Measurements from ENCODE around the gene MARK2.

The MARK2 gene

GRCh38 chr11:63876616-63877015, 37.7 kb downstream of the MARK2 start:
- FAIRE-seq (no peak), DNase-seq (ENCODE audit: insufficient read length) (no peak)
- TF ChIP-seq TAF1 (IDR thresholded peaks at IDR 0.05; ENCODE audit: borderline replicate concordance, low read depth, low read length) (no peak), POLR2A (IDR thresholded peaks at IDR 0.05; ENCODE audit: low read depth, low read length) (no peak), POLR2AphosphoS5 (IDR thresholded peaks at IDR 0.05; ENCODE audit: low read depth, low read length) (no peak)

- DNase-seq (ENCODE audit: insufficient read length): no peak
- no peak for TF ChIP-seq POLR2A (IDR thresholded peaks at IDR 0.05; ENCODE audit: low read depth, low read length)
- no peak for TF ChIP-seq TAF1 (IDR thresholded peaks at IDR 0.05; ENCODE audit: borderline replicate concordance, low read depth, low read length)
- no peak for TF ChIP-seq POLR2AphosphoS5 (IDR thresholded peaks at IDR 0.05; ENCODE audit: low read depth, low read length)
- FAIRE-seq: no peak
Measured at GRCh38 chr11:63877658-63878241, 38.8 kb downstream of the MARK2 start.

- FAIRE-seq: no peak
- no peak for DNase-seq (ENCODE audit: insufficient read length)
- TF ChIP-seq TAF1 (IDR thresholded peaks at IDR 0.05; ENCODE audit: borderline replicate concordance, low read depth, low read length) (no peak), POLR2AphosphoS5 (IDR thresholded peaks at IDR 0.05; ENCODE audit: low read depth, low read length) (no peak), POLR2A (IDR thresholded peaks at IDR 0.05; ENCODE audit: low read depth, low read length) (no peak)
Measured at GRCh38 chr11:63879598-63880402, 40.9 kb downstream of the MARK2 start.

GRCh38 chr11:63880403-63880790, 41.5 kb downstream of the MARK2 start:
- no peak for TF ChIP-seq TAF1 (IDR thresholded peaks at IDR 0.05; ENCODE audit: borderline replicate concordance, low read depth, low read length)
- TF ChIP-seq POLR2A (IDR thresholded peaks at IDR 0.05; ENCODE audit: low read depth, low read length): no peak
- no peak for TF ChIP-seq POLR2AphosphoS5 (IDR thresholded peaks at IDR 0.05; ENCODE audit: low read depth, low read length)
- DNase-seq (ENCODE audit: insufficient read length): no peak
- FAIRE-seq: no peak

- FAIRE-seq (no peak), DNase-seq (ENCODE audit: insufficient read length) (no peak)
- TF ChIP-seq POLR2A (IDR thresholded peaks at IDR 0.05; ENCODE audit: low read depth, low read length) (no peak), TAF1 (IDR thresholded peaks at IDR 0.05; ENCODE audit: borderline replicate concordance, low read depth, low read length) (no peak), POLR2AphosphoS5 (IDR thresholded peaks at IDR 0.05; ENCODE audit: low read depth, low read length) (no peak)
Measured at GRCh38 chr11:63882555-63883242, 43.8 kb downstream of the MARK2 start.

- DNase-seq (ENCODE audit: insufficient read length) (no peak), FAIRE-seq (peak; percentile 33)
- no peak for TF ChIP-seq TAF1 (IDR thresholded peaks at IDR 0.05; ENCODE audit: borderline replicate concordance, low read depth, low read length)
- TF ChIP-seq POLR2A (IDR thresholded peaks at IDR 0.05; ENCODE audit: low read depth, low read length): no peak
- no peak for TF ChIP-seq POLR2AphosphoS5 (IDR thresholded peaks at IDR 0.05; ENCODE audit: low read depth, low read length)
Measured at GRCh38 chr11:63883791-63884190, 44.9 kb downstream of the MARK2 start.

GRCh38 chr11:63884196-63884932, 45.5 kb downstream of the MARK2 start:
- TF ChIP-seq TAF1 (IDR thresholded peaks at IDR 0.05; ENCODE audit: borderline replicate concordance, low read depth, low read length) (no peak), POLR2A (IDR thresholded peaks at IDR 0.05; ENCODE audit: low read depth, low read length) (no peak), POLR2AphosphoS5 (IDR thresholded peaks at IDR 0.05; ENCODE audit: low read depth, low read length) (no peak)
- FAIRE-seq: no peak
- no peak for DNase-seq (ENCODE audit: insufficient read length)

GRCh38 chr11:63887386-63887999, 48.6 kb downstream of the MARK2 start:
- peak; percentile 5 for FAIRE-seq
- DNase-seq (ENCODE audit: insufficient read length): no peak
- no peak for TF ChIP-seq TAF1 (IDR thresholded peaks at IDR 0.05; ENCODE audit: borderline replicate concordance, low read depth, low read length)
- no peak for TF ChIP-seq POLR2A (IDR thresholded peaks at IDR 0.05; ENCODE audit: low read depth, low read length)

- peak; percentile 91 for FAIRE-seq
- DNase-seq (ENCODE audit: insufficient read length): peak; percentile 80
- TF ChIP-seq TAF1 (IDR thresholded peaks at IDR 0.05; ENCODE audit: borderline replicate concordance, low read depth, low read length) (0 out of 2 replicates have a peak, but pooled peaks have one; percentile 27), POLR2AphosphoS5 (IDR thresholded peaks at IDR 0.05; ENCODE audit: low read depth, low read length) (peak; percentile 75), POLR2A (IDR thresholded peaks at IDR 0.05; ENCODE audit: low read depth, low read length) (peak; percentile 47; the same call in 1 of the 2 replicates)
Measured at GRCh38 chr11:63888170-63889086, 49.5 kb downstream of the MARK2 start.

- FAIRE-seq (no peak), DNase-seq (ENCODE audit: insufficient read length) (no peak)
- no peak for TF ChIP-seq POLR2A (IDR thresholded peaks at IDR 0.05; ENCODE audit: low read depth, low read length)
- no peak for TF ChIP-seq TAF1 (IDR thresholded peaks at IDR 0.05; ENCODE audit: borderline replicate concordance, low read depth, low read length)
- TF ChIP-seq POLR2AphosphoS5 (IDR thresholded peaks at IDR 0.05; ENCODE audit: low read depth, low read length): no peak
Measured at GRCh38 chr11:63889344-63889743, 50.4 kb downstream of the MARK2 start.
